ENCODE data around the gene B4GALNT3.
"Not testable (repeated sequence)": the region's sequence is repeated elsewhere in the genome, so short reads cannot be mapped to it uniquely, and the experiment has no call there.

B4GALNT3 gene

DNA sequence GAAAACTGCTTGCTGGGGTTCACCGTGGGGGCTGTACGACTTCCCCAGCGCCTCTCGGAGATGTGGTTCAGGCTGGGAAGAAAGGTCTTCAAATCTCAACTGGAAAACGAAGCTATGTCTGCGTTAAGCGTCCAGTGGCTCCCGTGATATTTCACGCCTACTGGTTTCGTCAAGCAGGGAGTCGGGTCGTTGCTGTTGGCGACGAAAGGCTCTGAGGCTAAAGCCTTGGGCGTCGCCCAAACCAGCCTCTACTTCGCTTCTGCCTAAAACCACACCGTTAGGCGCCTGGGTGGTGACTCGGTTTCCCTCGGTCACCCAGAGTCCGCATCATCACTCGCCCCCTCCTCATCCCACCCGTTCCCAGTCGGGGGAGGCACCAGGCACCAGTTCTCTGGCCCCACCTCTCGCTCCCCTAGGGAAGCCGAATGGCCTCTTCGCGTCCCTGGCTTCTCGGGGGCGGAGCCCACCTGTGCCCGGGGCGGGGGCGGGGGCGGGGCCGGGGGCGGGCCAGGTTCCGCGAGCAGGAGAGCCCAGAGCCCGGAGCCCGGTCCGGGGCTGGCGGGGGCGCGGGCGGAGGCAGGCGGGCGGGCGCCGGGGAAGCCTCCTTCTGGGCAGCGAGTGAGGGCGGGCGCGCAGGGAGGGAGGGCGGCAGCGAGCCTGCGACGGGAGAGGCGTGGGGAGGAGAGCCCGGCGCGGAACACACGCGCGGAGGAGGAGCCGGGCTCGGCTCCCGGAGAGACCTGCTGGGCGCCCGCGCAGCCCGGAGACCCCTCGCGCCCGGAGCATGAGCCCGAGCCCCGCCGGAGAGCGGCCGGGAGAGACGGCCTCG, at the start of gene B4GALNT3:
B4GALNT3 (plus strand) TSS at position 510 of the 829 bp plus-strand sequence. CDS start 438 bp downstream, outside the sequence.
- DNase-seq = no peak

DNA sequence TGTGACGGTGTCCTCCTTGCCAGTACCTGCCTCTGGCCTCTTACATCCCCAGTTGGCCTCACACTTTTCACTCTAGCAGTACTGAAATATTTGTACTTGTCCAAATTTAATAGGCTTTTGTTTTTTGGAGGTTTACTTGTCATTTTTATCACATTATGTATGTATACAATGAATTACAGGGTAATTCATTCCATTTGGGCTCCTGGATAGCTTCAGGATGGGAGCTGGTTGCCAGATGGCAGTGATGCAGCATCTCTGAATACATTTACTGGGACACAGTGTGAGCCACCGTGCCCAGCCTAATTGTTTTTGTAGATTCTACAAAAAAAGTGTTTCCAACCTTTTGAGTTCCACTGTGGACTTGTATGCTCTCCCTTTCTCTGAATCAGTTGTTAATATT, 44.9 kb upstream of the B4GALNT3 start:
- no peak for DNase-seq

DNA sequence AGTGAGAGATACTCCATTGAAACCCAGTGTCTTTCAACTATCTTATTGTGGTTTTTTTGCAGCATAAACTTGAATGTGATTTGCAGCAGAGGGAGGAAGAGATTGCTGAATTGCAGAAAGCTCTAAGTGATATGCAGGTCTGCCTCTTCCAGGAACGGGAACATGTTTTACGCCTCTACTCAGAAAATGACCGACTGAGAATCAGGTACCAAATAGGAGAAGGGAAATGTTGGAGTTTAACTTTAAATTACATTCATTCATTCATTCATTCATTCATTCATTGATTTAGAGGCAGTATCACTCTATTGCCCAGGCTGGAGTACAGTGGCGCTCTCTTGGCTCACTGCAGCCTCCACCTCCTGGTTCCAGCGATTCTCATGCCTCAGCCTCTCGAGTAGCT, 41.3 kb upstream of the B4GALNT3 start:
- no peak for DNase-seq

DNA sequence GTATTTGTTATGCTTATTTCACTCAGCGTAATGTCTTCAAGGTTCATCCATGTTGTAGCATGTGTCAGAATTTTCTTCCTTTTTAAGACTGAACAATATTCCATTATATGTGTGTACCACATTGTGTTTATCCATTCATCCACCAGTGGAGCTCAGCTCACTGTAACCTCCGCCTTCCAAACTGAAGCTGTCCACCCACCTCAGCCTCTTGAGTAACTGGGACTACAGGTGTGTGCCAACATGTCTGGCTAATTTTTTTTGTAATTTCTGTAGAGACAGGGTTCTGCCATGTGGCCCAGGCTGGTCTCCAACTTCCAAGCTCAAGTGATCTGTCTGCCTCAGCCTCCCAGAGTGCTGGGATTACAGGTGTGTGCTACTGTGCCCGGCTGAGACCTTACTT, 37.2 kb upstream of the B4GALNT3 start:
- no peak for DNase-seq

DNA sequence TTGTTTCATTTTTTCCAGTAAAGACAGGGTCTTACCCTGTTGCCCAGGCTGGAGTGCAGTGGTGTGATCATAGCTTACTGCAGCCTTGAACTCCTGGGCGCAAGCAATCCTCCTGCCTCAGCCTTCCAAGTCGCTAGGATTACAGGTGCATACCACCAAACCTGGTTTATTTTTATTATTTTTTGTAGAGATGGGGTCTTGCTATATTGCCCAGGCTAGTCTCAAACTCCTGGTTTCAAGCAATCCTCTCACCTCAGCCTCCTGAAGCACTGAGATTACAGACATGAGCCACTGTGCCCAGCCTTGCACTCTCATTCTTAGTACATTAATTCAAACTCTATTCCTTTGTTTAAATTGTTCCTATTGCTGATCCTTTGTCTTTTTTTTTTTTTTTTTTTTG, 24.0 kb upstream of the B4GALNT3 start:
- DNase-seq = not testable (repeated sequence)

DNA sequence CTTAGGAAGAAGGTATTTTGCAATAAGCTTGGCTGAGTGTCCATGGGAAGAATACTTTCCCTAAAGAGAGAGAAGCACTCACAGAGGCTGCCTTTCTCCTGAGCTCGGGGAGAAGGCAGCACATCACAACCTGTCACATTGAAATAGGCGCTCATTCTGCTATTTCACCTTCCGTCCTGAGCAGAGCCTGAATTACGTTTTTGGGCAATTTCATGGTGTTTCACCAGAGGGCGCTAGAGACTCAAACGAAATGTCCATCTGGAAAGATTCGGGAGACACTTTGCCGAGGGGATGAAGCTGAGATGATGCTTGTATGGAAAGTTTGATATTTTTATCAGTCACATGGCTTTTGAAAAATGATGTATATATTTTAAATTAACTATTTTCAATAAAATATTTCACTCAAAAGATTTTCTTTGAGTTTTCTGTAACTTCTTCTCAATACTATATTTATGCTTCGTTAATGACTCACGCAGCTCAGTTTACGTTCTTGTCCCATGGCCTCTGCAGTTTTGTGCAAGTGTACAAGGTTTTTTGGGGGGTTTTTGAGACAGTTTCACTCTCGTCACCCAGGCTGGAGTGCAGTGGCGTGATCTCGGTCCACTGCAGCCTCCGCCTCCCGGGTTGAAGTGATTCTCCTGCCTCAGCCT, 17.4 kb upstream of the B4GALNT3 start:
- DNase-seq = no peak

DNA sequence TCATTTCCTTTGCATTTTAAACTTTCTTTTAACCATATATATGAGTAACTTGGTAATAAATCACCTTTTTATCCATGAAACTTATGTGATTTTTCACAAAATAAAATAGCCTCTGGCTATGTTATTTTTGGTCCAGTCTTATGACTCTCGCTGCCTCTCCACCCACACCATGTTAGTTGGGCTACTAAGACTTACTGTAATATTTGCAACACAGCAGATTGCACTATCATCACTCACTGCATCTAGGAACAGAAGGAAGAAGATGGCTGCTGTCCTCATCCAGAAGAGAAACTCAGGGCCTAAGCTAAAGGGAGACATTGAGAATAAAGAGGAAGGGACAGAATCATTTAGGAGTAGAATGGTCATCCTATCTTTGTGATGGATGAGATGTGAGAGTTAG, 12.6 kb upstream of the B4GALNT3 start:
- DNase-seq = no peak

DNA sequence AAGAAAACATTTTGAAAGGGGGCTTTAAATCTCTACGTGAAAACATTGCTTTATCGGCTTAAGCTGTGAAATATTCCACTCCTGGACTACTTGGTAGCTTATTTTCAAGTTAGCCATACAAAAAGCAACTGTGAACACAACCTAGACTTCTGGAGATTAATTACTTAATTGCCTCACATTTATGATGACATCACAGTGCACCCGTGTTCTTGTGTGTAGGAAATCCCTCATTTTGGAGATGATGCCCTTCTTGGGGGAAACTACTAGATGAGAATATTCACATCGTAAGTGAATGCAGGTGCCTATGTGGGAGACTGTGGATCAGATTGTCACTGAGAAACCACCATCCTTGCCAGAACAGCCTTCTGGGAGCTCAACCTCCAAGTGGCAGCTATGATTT, 10.5 kb upstream of the B4GALNT3 start:
- DNase-seq = no peak

DNA sequence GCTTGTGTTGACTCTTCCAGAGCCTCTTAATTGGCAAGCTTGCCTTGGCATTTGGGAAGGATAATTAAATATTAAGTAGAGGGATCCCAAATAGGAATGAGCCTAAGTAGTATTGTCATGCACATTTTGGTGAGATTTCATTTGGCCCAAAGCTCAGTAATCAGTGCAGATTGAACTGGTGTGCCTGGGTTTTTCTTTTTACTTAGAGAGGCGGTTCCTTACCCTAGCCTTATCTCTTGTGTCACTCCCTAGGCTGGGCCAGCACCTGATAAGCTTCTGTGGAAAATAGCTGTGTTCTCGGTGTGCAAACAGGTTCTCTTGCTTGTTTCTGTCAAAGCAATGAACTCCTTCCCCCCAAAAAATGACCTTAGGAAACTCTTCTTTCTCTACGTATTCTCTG, 9.3 kb upstream of the B4GALNT3 start:
- no peak for DNase-seq

DNA sequence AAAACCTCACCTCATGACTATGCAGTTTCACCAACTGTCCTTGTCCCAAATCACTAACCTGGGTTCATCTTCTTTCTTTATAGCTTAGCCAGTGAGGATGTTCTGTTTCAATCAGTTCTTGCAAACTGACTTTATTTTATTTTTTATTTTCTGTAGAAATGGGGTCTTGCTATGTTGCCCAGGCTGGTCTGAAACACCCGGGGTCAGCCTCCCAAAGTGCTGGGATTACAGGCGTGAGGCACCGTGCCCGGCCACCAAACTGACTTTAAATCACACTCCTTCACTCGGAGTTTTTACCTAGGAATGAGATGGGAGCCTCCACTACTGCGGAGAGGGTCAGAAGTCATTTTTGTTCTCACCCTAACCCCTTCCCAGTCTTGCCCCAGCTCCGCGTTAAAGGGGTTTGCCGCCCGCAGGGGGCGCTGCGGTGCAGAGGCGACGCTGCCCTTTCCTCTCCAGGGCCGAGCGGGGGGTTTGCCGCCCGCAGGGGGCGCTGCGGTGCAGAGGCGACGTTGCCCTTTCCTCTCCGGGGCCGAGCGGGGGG, 7.0 kb upstream of the B4GALNT3 start:
- DNase-seq = no peak

DNA sequence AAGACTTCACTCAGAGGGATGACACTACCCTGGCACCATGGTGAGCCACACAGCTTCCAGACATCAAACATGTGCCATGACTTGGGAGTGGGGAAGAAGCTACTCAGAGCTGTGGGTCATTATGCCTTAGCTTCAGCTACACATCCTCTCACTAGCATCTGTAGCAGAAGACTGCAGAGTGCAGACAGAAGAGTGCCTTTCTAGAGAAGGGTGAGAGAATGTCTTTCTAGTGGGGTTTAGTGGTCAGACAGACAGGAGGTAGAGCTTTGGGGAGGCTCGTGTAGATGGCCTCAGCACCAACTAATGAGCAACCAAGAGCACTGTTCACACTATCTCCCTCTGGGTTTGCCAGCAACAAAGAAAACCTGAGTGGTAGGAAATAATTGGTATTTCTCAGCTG, 4.9 kb upstream of the B4GALNT3 start:
- DNase-seq = no peak

DNA sequence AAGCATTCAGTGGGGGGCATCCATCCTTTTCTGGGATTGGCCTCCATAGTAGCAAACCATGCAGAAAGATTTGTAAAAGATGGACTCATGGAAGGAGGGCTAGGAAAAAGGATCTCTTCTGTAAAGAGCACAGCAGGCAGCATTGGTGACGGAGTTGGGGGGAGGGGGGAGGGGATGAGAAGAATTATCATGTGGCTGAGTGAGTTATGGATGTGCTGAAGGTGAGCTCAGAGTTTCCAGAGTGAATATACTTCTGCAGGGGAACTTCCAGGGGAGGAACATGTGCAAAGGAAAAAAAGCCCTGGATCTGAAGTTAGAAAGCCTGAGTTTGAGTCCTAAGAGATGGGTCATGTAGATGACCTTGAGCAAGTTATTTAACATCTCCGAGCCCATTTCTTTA, 3.9 kb upstream of the B4GALNT3 start:
- DNase-seq = no peak

DNA sequence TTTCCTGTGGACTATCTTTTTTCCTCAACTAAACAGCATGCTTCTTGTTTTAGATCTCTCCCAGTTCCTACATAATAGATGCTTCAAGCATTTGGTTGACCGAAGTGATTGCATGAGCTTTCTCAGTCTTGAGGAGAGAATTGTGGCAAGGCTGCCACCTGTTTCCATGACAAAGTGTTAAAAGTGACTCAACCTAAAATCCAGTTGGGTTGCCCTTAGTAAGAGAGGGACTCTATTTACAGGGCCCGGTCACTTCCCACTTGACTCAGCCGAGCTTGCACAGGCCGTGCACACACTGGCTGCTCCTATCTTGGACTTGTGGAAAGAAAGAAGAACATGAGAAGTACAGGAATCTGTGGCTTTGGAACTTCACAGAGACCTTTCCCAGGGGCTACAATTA, 2.1 kb upstream of the B4GALNT3 start:
- DNase-seq = no peak

DNA sequence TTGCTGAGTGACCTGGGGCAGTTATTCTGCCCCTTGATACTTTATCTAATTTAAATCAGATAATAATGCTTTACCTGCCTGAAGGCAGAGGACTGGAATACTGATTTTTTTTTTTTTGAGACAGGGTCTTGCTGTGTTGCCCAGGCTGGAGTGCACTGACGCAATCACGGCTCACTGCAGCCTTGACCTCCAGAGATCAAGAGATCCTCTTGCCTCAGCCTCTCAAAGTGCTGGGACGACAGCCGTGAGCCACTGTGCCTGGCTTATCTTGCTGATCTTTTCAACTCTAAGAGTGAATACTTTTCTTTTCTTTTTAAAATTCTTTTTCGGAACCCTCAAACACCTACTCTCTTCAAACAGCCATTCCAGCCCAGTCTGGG, 699 bp upstream of the B4GALNT3 start:
- no peak for DNase-seq

DNA sequence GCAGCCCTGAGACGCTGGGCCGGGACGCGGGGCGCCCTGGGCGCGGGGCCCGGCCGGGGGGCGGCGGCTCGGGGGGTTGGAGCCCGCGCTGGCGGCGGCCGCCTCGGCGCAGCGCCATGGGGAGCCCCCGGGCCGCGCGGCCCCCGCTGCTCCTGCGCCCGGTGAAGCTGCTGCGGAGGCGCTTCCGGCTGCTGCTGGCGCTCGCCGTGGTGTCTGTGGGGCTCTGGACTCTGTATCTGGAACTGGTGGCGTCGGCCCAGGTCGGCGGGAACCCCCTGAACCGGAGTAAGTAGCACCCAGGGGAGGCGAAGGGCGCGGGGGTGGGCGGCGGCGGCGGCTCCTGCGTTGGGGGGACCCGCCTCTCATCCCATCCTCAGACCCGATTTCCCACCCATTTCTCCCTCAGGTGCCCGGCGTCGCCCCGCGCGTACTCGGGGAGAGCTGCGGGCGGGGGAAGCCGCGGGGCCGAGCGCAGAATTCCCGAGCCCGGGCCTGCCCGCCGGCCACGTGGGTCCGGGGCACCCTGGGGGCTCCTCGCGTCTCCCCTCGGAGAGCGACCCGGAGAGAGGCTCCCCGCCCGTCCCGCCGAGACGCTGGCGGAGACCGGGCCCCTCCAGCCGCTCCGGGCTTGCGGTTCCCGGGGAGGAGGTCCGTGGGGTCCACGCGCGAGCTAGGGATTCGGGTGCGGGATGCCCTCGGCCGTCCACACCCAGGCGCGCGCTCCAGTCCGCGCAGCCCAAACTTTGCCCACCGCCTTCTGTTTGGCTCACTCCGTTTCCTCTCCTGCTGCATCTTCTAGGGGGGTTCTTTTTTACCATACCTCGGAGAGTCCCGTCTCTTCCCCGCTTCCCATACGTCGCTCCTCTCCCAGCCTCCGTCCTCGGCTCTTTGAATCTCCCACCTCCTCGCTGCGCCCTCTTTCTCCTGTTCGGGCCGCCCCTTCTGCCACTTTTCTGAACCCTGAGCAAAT, 807 bp downstream of the B4GALNT3 start:
- no peak for DNase-seq

DNA sequence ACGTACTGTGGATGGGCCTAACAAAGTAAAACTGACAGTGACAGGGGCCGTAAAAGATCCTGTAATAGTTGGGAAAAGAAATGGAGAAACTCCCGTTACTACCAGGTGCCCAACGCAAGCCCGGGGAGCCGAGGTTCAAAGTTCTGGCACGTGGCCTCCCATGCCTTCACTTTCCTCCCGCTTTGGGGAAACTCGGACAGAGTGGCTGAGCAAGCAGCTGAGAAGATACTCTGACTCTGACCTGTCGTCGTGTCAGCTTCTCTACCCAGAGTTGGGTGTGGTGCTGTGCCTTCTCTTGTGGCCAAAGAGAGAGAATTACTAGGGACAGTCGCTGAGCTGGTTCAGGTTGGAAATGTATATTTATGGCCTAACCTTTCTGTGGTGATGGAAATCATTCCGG, 1.7 kb downstream of the B4GALNT3 start:
- DNase-seq = no peak

DNA sequence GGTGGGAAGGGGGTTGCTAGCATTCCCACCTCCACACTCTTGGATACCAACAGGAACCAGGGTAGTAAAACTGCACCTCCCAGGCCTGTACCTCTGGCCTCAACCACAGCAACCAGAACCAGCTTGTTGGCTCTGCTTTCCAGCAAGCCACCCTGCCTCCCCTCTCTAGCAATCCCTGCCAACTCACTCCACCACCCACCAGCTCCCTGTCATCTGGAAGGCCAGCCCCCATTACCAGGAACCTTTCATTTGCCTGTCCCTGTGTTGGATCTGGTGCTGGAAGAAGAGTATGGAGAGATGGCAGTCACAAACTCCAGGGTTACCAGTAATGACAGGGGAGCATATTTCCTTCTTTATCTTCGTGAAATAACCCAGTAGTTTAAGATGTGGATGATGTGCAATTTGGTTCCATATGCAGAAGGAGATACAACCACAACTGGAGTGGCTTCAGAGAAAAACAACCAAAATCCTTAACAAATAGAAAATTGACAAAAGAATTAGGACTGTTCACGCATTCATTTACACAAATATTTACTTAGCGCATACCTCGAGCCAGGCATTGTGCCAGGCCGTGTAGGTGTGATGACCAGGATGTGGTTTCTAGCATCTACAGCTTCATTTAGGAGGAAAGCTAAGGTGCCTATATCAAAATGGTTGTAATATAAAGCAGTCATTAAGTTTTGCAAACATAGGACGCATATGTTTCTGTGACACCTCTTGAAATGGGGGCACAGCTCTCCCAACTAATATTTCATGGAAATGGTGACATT, 3.4 kb downstream of the B4GALNT3 start:
- DNase-seq = no peak

DNA sequence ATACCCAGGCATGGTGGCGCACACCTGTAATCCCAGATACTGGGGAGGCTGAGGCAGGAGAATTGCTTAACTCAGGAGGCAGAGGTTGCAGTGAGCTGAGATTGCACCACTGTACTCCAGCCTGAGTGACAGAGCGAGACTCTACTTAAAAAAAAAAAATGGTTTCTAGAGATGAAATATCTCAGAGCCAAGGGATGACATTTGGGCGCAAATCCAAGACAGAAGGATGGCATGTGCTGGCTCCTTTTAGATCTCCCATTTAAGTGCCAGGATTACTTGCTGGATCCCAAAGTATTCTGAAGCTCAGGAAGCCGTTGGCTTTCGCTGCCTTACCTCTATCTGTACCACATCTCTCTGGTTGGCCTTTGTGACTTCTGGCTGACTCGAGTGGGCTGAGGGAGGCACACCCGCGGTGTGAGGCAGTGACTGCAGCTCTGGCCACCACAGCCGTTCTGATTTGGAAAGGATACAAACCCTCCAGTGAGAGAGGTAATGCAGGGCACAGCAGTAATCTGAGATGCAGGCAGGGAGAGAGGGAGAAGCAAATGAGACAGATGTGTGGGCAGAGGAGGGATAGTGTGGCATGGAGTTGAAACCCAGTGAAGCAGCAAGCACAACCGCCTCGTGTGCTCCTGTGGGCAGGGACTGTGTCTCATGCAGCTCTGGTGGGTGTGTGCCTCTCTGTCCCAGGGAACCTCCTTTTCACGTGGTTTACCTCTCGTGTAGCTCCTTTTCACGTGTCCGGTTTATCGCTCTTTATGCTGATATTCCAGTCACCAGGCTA, 4.9 kb downstream of the B4GALNT3 start:
- DNase-seq = no peak

DNA sequence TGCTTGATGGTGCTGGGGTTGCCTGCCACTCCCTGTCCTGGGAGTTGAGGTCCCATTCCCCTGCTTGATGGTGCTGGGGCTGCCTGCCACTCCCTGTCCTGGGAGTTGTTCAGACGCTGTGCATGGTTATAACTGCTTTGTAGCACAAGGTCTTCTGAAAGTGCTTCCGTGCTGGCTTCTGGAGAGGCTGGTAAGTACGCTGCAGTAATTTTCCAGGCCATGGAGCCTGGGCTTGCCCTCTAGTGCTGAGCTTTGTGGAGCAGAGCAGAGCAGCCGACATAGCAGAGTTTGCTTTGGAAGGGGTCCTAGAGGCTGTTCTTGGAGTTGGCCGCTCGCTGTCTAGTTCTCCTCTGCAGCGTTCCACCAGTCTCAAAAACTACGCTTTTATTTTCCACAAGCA, 6.3 kb downstream of the B4GALNT3 start:
- DNase-seq = no peak

DNA sequence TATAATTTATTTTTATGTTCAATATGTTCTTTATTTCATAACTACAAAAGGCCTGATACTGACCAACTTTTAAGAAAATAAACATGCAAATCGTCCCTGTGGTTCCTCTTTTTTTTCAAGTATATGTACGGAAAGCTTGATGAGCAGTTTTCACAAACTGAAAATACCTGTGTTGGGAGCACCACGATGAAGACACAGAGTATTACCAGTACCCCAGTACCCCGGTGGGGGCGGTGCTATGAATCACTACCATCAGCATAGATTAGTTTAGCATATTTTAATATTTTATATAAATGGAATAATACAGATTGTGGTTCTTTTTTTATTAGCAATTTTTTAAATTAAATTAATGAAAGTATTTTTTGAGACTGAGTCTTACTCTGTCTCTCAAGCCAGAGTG, 7.0 kb downstream of the B4GALNT3 start:
- DNase-seq = no peak

DNA sequence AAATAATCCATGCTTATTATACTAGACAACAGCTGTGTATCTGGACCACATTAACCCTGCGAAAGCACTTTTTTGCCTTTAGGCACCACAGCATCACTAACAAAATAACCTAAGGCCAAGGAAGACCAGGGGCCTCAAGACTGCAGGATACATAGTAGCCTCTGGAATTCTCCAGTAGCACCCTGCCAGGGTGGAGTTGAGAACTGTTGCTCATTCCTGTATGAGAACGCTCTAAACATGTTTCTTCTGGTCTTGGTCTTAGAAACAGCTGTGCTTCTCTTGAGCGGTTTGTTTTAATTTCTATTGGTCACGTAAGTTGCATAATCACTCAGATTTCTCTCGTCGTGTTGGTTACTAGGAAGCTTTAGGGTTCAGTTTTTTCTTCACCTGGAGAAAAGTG, 7.9 kb downstream of the B4GALNT3 start:
- DNase-seq = no peak
